ENCODE measurements around the gene SLC47A2. TPM values are rescaled to one million over a fixed set of nuclear protein-coding genes. Genes with fewer than 3 reads are reported as not detected.

Gene SLC47A2
- total RNA-seq, 2 experiments from 2014 or later = not detected

DNA sequence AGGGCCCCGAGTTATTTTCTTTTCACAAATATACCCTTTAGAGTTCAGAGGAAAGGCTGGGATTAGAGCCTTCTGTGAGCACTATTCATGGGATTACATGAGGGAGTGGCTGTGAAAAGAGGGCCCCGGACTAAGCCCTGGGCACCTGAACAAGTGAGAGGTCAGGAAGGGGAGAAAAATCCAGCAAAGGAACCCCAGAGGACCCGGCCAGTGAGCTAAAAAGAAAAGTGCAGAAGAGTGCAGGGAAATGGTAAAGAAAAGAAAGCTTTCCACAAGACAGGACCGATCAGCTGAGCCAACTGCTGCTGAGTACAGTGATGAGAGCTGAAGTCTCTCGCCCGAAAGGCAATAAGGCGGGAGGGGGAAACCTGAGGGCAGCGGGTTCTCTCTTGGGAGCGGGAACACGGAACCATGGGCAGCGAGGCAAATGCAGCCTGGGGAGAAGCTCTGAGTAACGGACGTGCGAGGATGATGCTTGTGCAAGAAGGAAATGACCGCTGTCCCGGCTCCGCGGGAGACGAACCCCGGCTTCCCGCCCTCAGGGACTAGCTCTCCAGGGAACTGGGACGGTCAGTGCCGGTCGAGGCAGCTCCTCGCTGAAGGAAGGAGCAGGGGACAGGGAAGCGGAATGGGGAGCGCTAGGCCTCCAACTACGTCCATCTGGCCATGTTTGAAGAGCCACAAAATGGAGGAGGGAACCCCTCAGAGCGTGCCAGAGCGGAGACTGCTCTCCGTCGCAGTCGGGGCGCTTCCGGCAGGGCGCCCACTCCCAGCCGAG is 68.5 kb downstream of the SLC47A2 start:
- no peaks in the 10 kb centered on the region for H3K9me3 ChIP-seq (ENCODE audit: low read length)
- BruUV-seq (replicated peaks) = TSS peak; percentile 78
- peak; percentile 42 for DNase-seq (ENCODE audit: low spot score)
- H3K4me2 ChIP-seq (ENCODE audit: low read length) = peak overlapping the region; percentile 95
- POLR2A ChIA-PET = interaction anchor here (0.7 to 1.8 kb wide), 9 partner anchors 8 to 270 kb away, joined by 3 to 8 read pairs (median 4); no protein-coding TSS in a partner anchor
- H4K20me1 ChIP-seq (ENCODE audit: insufficient read depth, low read length) = no peaks in the 10 kb centered on the region
- H3K36me3 ChIP-seq (ENCODE audit: insufficient read depth, low read length) = peaks cover 16% of the 10 kb centered on the region
- H3K4me1 ChIP-seq (ENCODE audit: insufficient read depth, low read length, poor library complexity, severe bottlenecking) = peaks cover 32% of the 10 kb centered on the region
- peak overlapping the region; percentile 81 for H3K4me3 ChIP-seq (ENCODE audit: low read depth, low read length, poor library complexity, severe bottlenecking)
- CTCF ChIA-PET (ENCODE audit: unreplicated experiment) = interaction anchor here (1.4 kb wide), 1 partner anchor 115 kb away, joined by 5 read pairs; no protein-coding TSS in a partner anchor
- TF ChIP-seq CTCF (conservative IDR thresholded peaks at IDR 0.05; ENCODE audit: low read length) = no peak
- TF ChIP-seq EZH2phosphoT487 (IDR thresholded peaks at IDR 0.05; ENCODE audit: borderline replicate concordance, low read depth, low read length) = no peak
- H3K9me2 ChIP-seq (ENCODE audit: insufficient read depth, low read length) = no peaks in the 10 kb centered on the region
- intact Hi-C loops (cut with micrococcal nuclease; ENCODE audit: unreplicated experiment) = loop anchor here (2.0 to 10.0 kb wide), 3 partner anchors 117 to 273 kb away; partner anchors contain the start of gene MAPK7
- peak overlapping the region; percentile 53 for H3K27ac ChIP-seq (ENCODE audit: low read depth, low read length, poor library complexity, severe bottlenecking)
- H2AFZ ChIP-seq (ENCODE audit: low read length) = peak overlapping the region; percentile 80
- H3K79me2 ChIP-seq (ENCODE audit: insufficient read depth, low read depth, low read length) = peaks cover 25% of the 10 kb centered on the region

DNA sequence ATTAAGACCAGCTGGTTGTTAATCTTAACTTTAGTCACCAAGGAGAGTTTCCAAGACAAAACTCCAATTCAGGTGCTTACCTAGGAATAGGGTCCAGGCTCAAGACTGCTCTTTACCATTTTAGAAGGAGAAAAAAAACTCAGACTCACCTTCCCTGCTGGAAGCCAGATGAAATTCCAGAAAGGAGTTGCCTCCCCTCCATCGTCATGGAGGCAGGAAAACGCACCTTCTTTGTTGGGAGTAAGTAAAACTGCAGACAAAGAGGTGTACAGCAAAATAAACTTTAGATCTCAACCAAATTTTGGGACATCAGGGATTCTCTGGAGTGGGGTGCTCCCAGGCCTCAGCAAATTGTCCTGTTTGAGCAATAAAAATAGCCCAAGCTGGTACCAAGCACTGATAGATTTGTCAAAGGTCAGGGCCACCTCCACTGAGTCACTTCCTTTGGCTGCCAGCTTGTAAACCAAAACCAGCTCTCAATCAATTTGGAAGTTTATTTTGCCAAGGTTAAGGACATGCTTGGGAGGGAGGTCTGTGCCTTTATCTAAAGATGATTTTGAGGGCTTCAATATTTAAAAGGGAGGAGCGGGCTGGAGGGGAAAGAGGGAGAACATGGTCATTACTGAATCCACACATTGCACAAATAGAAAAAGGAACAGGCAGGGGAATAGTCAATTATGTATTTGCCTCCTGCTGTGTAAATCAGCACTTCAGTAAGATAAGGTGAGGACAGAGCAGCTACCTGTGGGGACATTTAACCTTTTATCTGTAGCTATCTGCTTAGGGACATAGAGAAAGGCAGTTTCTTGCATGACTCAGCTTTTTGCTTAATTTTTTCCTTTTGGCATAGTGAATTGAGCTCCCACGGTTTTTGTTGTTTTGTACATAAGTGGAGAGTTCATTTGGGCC is 69.3 kb downstream of the SLC47A2 start:
- peak overlapping the region; percentile 81 for H3K4me3 ChIP-seq (ENCODE audit: low read depth, low read length, poor library complexity, severe bottlenecking)
- peaks cover 25% of the 10 kb centered on the region for H3K79me2 ChIP-seq (ENCODE audit: insufficient read depth, low read depth, low read length)
- no peaks in the 10 kb centered on the region for H3K9me3 ChIP-seq (ENCODE audit: low read length)
- peak overlapping the region; percentile 80; the same call in 1 of the 2 replicates for H2AFZ ChIP-seq (ENCODE audit: low read length)
- ChIA-PET CTCF (ENCODE audit: unreplicated experiment) (interaction anchor here (1.4 kb wide), 1 partner anchor 116 kb away, joined by 5 read pairs; no protein-coding TSS in a partner anchor), POLR2A (interaction anchor here (0.7 to 1.8 kb wide), 8 partner anchors 9 to 269 kb away, joined by 3 to 8 read pairs (median 4); no protein-coding TSS in a partner anchor)
- H3K4me2 ChIP-seq (ENCODE audit: low read length) = peak overlapping the region; percentile 95
- H3K27ac ChIP-seq (ENCODE audit: low read depth, low read length, poor library complexity, severe bottlenecking) = no peak overlapping the region
- peaks cover 8% of the 10 kb centered on the region for H3K36me3 ChIP-seq (ENCODE audit: insufficient read depth, low read length)
- H3K9me2 ChIP-seq (ENCODE audit: insufficient read depth, low read length) = no peaks in the 10 kb centered on the region
- no peaks in the 10 kb centered on the region for H4K20me1 ChIP-seq (ENCODE audit: insufficient read depth, low read length)
- no peak for TF ChIP-seq CTCF (conservative IDR thresholded peaks at IDR 0.05; ENCODE audit: low read length)
- TF ChIP-seq EZH2phosphoT487 (IDR thresholded peaks at IDR 0.05; ENCODE audit: borderline replicate concordance, low read depth, low read length) = no peak
- no peak for DNase-seq (ENCODE audit: low spot score)
- BruUV-seq (replicated peaks) = no TSS peak
- intact Hi-C loops (cut with micrococcal nuclease; ENCODE audit: unreplicated experiment) = loop anchor here (10.0 kb wide), 2 partner anchors 118 to 272 kb away; partner anchors contain the start of gene MAPK7
- H3K4me1 ChIP-seq (ENCODE audit: insufficient read depth, low read length, poor library complexity, severe bottlenecking) = peaks cover 32% of the 10 kb centered on the region

Measured in OCI-LY7 (cell line).